CD4-positive, alpha-beta T cell (primary cell): Measurements from ENCODE around the gene CAMK4. TPM values are rescaled to one million over a fixed set of nuclear protein-coding genes. Genes with fewer than 3 reads are reported as not detected.

Source experiments
- ATAC-seq: fragments of 200-7000 bp; cut with Tn5 transposase; one replicate; pipeline ENCODE4 v1.10.0; 2022; ENCODE audit warnings: mild to moderate bottlenecking; ENCODE audit not compliant: poor library complexity
- CTCF ChIA-PET: fragments of 350-600 bp; sonication (Branson Sonifier 250); formaldehyde crosslinking; loops from one replicate; lab custom pipeline; 2021; ENCODE audit warnings: antibody characterized with exemption, inconsistent platforms; lab: Charles Lee
- POLR2A ChIA-PET: fragments of 350-600 bp; sonication (Branson Sonifier 250); formaldehyde crosslinking; loops from one replicate; lab custom pipeline; 2021; ENCODE audit warnings: antibody characterized with exemption, inconsistent platforms; lab: Charles Lee
- DNase-seq, 14 experiments: peaks; one replicate each; pipeline ENCODE4 v3.0.0-alpha.2; 2013 to 2020; ENCODE audit warnings: mixed read lengths in 2 of 14
- H3K27ac ChIP-seq, 2 donors: one replicate each; pipeline versions ENCODE4 v1.5.1 to v1.7.0; 2013; ENCODE audit warnings: low read length in 2 of 2, low read depth in 1 of 2, mild to moderate bottlenecking in 1 of 2
- H3K27me3 ChIP-seq, 2 experiments: 1 replicate in 1 of 2; 2 replicates in 1 of 2; pipeline versions ENCODE4 v1.6.1 to v1.7.0; 2013; ENCODE audit warnings: low read length in 2 of 2, control low read depth in 1 of 2, mild to moderate bottlenecking in 1 of 2, moderate library complexity in 1 of 2; ENCODE audit not compliant: insufficient read depth in 2 of 2, control insufficient read depth in 1 of 2
- H3K36me3 ChIP-seq: one replicate; pipeline ENCODE4 v1.6.1; 2013; ENCODE audit warnings: low read length, control low read depth; ENCODE audit not compliant: insufficient read depth
- H3K4me1 ChIP-seq: one replicate; pipeline ENCODE4 v1.6.1; 2013; ENCODE audit warnings: low read length, control low read depth; ENCODE audit not compliant: insufficient read depth
- H3K4me3 ChIP-seq: one replicate; pipeline ENCODE4 v1.5.1; 2013; ENCODE audit warnings: mild to moderate bottlenecking, low read length, moderate library complexity
- H3K9me3 ChIP-seq, 2 experiments: 1 replicate in 1 of 2; 2 replicates in 1 of 2; pipeline versions ENCODE4 v1.6.1 to v1.7.0; 2013; ENCODE audit warnings: low read length in 2 of 2, mild to moderate bottlenecking in 2 of 2, control low read depth in 1 of 2, moderate library complexity in 1 of 2; ENCODE audit not compliant: control insufficient read depth in 1 of 2, insufficient read depth in 1 of 2
- H3K27ac Mint-ChIP-seq: one replicate; pipeline ENCODE4 v1.8.0; 2020; ENCODE audit warnings: mixed read lengths
- H3K27me3 Mint-ChIP-seq: one replicate; pipeline ENCODE4 v1.8.0; 2021; ENCODE audit warnings: mixed read lengths
- H3K36me3 Mint-ChIP-seq: one replicate; pipeline ENCODE4 v1.8.0; 2021; ENCODE audit warnings: low read depth, mixed read lengths
- H3K4me1 Mint-ChIP-seq: one replicate; pipeline ENCODE4 v1.8.0; 2021; ENCODE audit warnings: low read depth, mixed read lengths
- H3K4me3 Mint-ChIP-seq: one replicate; pipeline ENCODE4 v1.8.0; 2020; ENCODE audit warnings: mild to moderate bottlenecking, mixed read lengths
- H3K9me3 Mint-ChIP-seq: one replicate; pipeline ENCODE4 v1.8.0; 2020; ENCODE audit warnings: mixed read lengths
- CTCF ChIP-seq: fragments of 200-600 bp; IDR thresholded peaks from one replicate; pipeline ENCODE4 v1.8.0; 2022; ENCODE audit warnings: antibody characterized with exemption, mild to moderate bottlenecking
- intact Hi-C, 2 experiments: fragments of 100-400 bp; cut with DNase I in 1 of 2; cut with micrococcal nuclease in 1 of 2; formaldehyde crosslinking; loops; one replicate each; pipeline versions ENCODE4 v1.15.1 to v1.9.0; 2023 to 2025; cut with DNase I, micrococcal nuclease
- total RNA-seq, 174 experiments: library from RNA in 2 of 174; stranded (reverse) in 2 of 174; gene quantifications; one replicate each; pipeline ENCODE4 v1.2.3 and lab custom pipeline; 2021 to 2026

CAMK4 gene
- total RNA-seq, 2 experiments from 2014 or later: 202 to 225 TPM

- Histone ChIP-seq H3K36me3 (no peaks in the 10 kb centered on the region), H3K9me3 (no peaks in the 10 kb centered on the region), H3K27ac (no peak overlapping the region), H3K27me3 (no peaks in the 10 kb centered on the region), H3K4me3 (no peak overlapping the region), H3K4me1 (peaks cover 13% of the 10 kb centered on the region)
- H3K36me3 Mint-ChIP-seq: no peaks in the 10 kb centered on the region
- ChIA-PET POLR2A (no interaction called here), CTCF (interaction anchor here (1.0 kb wide), 1 partner anchor 19 kb away, joined by 3 read pairs; no protein-coding TSS in a partner anchor)
- H3K4me3 Mint-ChIP-seq: no peak overlapping the region
- intact Hi-C loops: no loop called here
- H3K27me3 Mint-ChIP-seq: no peaks in the 10 kb centered on the region
- no peak overlapping the region for H3K27ac Mint-ChIP-seq
- no peak for ATAC-seq
- peaks cover 14% of the 10 kb centered on the region for H3K4me1 Mint-ChIP-seq
- no peaks in the 10 kb centered on the region for H3K9me3 Mint-ChIP-seq
- no peak for TF ChIP-seq CTCF
- no peak for DNase-seq
These were observed 303.9 kb downstream of the CAMK4 start for GRCh38 chr5:111528056-111528455.

DNA sequence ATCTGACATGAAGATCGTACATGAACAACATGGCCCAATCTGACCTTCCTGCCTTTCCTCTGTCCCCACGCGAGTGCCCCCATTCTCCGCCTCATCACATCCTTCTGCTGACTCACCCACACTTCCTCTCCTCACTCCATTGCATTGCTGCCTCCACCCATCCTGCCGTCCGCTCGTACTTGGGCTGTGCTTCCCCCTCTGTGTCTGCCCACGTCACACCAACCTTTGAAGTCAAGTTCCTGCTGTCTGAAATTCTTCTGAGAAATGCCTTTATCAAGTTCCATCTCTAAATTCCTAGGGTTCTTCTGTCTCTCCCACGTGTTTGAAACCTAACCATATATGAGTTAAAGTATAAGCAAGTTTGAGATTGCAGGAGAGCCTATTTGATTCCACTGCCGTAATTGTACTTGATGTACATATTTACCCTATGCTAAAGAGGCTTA lies 306.1 kb downstream of the CAMK4 start:
- Histone ChIP-seq H3K27me3 (no peaks in the 10 kb centered on the region), H3K4me3 (peak overlapping the region; percentile 21), H3K4me1 (peaks cover 13% of the 10 kb centered on the region), H3K27ac (peak overlapping the region; percentile 57 to 73), H3K9me3 (no peaks in the 10 kb centered on the region), H3K36me3 (no peaks in the 10 kb centered on the region)
- peak overlapping the region; percentile 71 for H3K27ac Mint-ChIP-seq
- no peaks in the 10 kb centered on the region for H3K27me3 Mint-ChIP-seq
- DNase-seq (peak; percentile 59 to 97 (median 78)), ATAC-seq (peak; percentile 98)
- H3K4me1 Mint-ChIP-seq: peaks cover 14% of the 10 kb centered on the region
- peak overlapping the region; percentile 3 for H3K4me3 Mint-ChIP-seq
- TF ChIP-seq CTCF: no peak
- intact Hi-C loops: loop anchor here (1.0 to 5.0 kb wide), 2 partner anchors 18 to 773 kb away; partner anchors contain the start of gene STARD4 (in 1 of the 2)
- no peaks in the 10 kb centered on the region for H3K36me3 Mint-ChIP-seq
- ChIA-PET POLR2A (interaction anchor here (0.7 kb wide), 1 partner anchor 37 kb away, joined by 3 read pairs; no protein-coding TSS in a partner anchor), CTCF (interaction anchor here (1.6 kb wide), 1 partner anchor 631 kb away, joined by 3 read pairs; no protein-coding TSS in a partner anchor)
- H3K9me3 Mint-ChIP-seq: no peaks in the 10 kb centered on the region

GRCh38 chr5:111532886-111533582 lies 308.9 kb downstream of the CAMK4 start:
- no peaks in the 10 kb centered on the region for H3K27me3 ChIP-seq
- no peak overlapping the region for H3K4me3 ChIP-seq
- H3K4me1 ChIP-seq: peaks cover 13% of the 10 kb centered on the region
- ChIA-PET CTCF (no interaction called here), POLR2A (no interaction called here)
- Mint-ChIP-seq H3K4me1 (peaks cover 14% of the 10 kb centered on the region), H3K27me3 (peaks cover 8% of the 10 kb centered on the region), H3K36me3 (no peaks in the 10 kb centered on the region), H3K27ac (no peak overlapping the region), H3K4me3 (no peak overlapping the region), H3K9me3 (no peaks in the 10 kb centered on the region)
- no peak for TF ChIP-seq CTCF
- H3K27ac ChIP-seq: no peak overlapping the region
- no peak for ATAC-seq
- H3K36me3 ChIP-seq: no peaks in the 10 kb centered on the region
- intact Hi-C loops: loop anchor here in 1 of 2 experiments (5.0 kb wide), 1 partner anchor 776 kb away; no protein-coding TSS in a partner anchor
- no peak for DNase-seq
- H3K9me3 ChIP-seq: no peaks in the 10 kb centered on the region
